ENCODE data around the gene NSG2.
"Not testable (repeated sequence)": the region's sequence is repeated elsewhere in the genome, so short reads cannot be mapped to it uniquely, and the experiment has no call there.

Gene NSG2

GRCh38 chr5:174045470-174046025, at the start of gene NSG2:
Gene NSG2 (plus strand): TSS chr5:174045706. CDS start chr5:174046756, 1,050 bp downstream.
- no peak for DNase-seq

GRCh38 chr5:173997331-173997730, 48.2 kb upstream of the NSG2 start:
- no peak for DNase-seq

- DNase-seq: no peak
Observed at GRCh38 chr5:173998531-173998930, 47.0 kb upstream of the NSG2 start.

- DNase-seq: no peak
Observed at GRCh38 chr5:174000076-174000475, 45.4 kb upstream of the NSG2 start.

- no peak for DNase-seq
Observed at GRCh38 chr5:174003795-174004194, 41.7 kb upstream of the NSG2 start.

- DNase-seq: no peak
Observed at GRCh38 chr5:174008922-174009321, 36.6 kb upstream of the NSG2 start.

GRCh38 chr5:174010365-174010764, 35.1 kb upstream of the NSG2 start:
- DNase-seq: no peak

- DNase-seq: no peak
Observed at GRCh38 chr5:174011441-174011840, 34.1 kb upstream of the NSG2 start.

- not testable (repeated sequence) for DNase-seq
Observed at GRCh38 chr5:174020069-174020927, 25.2 kb upstream of the NSG2 start.

- no peak for DNase-seq
Observed at GRCh38 chr5:174020928-174021304, 24.6 kb upstream of the NSG2 start.

GRCh38 chr5:174022384-174023095, 23.0 kb upstream of the NSG2 start:
- DNase-seq: no peak

GRCh38 chr5:174030286-174030685, 15.2 kb upstream of the NSG2 start:
- no peak for DNase-seq

GRCh38 chr5:174044466-174045254, 846 bp upstream of the NSG2 start:
- DNase-seq: no peak

GRCh38 chr5:174046558-174046957, 1.1 kb downstream of the NSG2 start:
- no peak for DNase-seq

GRCh38 chr5:174047472-174048099, 2.1 kb downstream of the NSG2 start:
- DNase-seq: no peak

- DNase-seq: no peak
Observed at GRCh38 chr5:174052636-174053035, 7.1 kb downstream of the NSG2 start.

GRCh38 chr5:174053905-174054304, 8.4 kb downstream of the NSG2 start:
- no peak for DNase-seq

- no peak for DNase-seq
Observed at GRCh38 chr5:174056064-174056847, 10.8 kb downstream of the NSG2 start.

GRCh38 chr5:174057206-174057605, 11.7 kb downstream of the NSG2 start:
- DNase-seq: no peak

GRCh38 chr5:174058433-174059122, 13.1 kb downstream of the NSG2 start:
- DNase-seq: no peak

GRCh38 chr5:174059247-174059646, 13.7 kb downstream of the NSG2 start:
- no peak for DNase-seq
